Choroid plexus epithelial cell (primary cell): Measurements from ENCODE around the gene KRT74.

Source experiments
- DNase-seq: peaks from one replicate; pipeline ENCODE4 v3.0.0-alpha.2; 2010; ENCODE audit warnings: low read depth
- H3K4me3 ChIP-seq: 2 replicates; pipeline ENCODE4 v1.5.1; 2011; ENCODE audit warnings: low read depth, mild to moderate bottlenecking, control low read depth, low read length, moderate library complexity
- CTCF ChIP-seq: conservative IDR thresholded peaks from 2 replicates; pipeline ENCODE4 v1.5.1; 2011; ENCODE audit warnings: low read depth, mild to moderate bottlenecking, control low read depth, inconsistent platforms, low read length, moderate library complexity

Gene KRT74

GRCh38 chr12:52518574-52519386 lies 54.9 kb downstream of the KRT74 start:
- no peak for TF ChIP-seq CTCF
- H3K4me3 ChIP-seq: no peak overlapping the region
- DNase-seq: no peak

DNA sequence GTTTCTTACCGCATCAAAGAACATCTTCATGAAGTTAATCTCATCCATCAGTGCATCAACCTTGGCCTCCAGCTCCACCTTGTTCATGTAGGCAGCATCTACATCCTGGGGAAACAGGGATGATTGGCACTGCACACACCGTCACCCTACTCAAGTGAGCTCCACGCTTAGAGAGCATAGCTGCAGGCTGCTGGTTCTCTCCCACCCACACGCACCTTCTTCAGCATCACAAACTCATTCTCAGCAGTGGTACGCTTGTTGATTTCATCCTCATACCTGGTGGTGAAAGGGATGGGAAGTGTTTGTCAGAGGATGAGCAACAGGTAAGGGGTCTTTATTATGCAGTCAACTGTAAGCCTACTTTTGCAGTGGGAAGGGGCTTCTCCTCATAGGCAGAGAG lies 55.8 kb downstream of the KRT74 start:
- TF ChIP-seq CTCF: no peak
- no peak overlapping the region for H3K4me3 ChIP-seq
- no peak for DNase-seq

GRCh38 chr12:52517005-52517835 lies 56.4 kb downstream of the KRT74 start:
- no peak for DNase-seq

GRCh38 chr12:52515927-52516831 lies 57.5 kb downstream of the KRT74 start:
- TF ChIP-seq CTCF: no peak
- H3K4me3 ChIP-seq: no peak overlapping the region
- DNase-seq: no peak

More at GRCh38 chr12:52517005-52517835, 56.4 kb downstream of the KRT74 start:
- no peak overlapping the region for H3K4me3 ChIP-seq
- no peak for TF ChIP-seq CTCF
